MM.1S (cell line): Measurements from ENCODE around the gene RNF20.
"Not testable (repeated sequence)": the region's sequence is repeated elsewhere in the genome, so short reads cannot be mapped to it uniquely, and the experiment has no call there.

ENCODE experiments used
- DNase-seq: peaks from one replicate; pipeline ENCODE4 v3.0.0-alpha.2; 2015
- H2AFZ ChIP-seq: fragments of 300-600 bp; sonication (generic); 2 replicates; pipeline ENCODE4 v1.6.0; 2016; ENCODE audit warnings: antibody characterized with exemption, low read length
- H3F3A ChIP-seq: fragments of 300-600 bp; sonication (generic); 2 replicates; pipeline ENCODE4 v1.6.1; 2016; ENCODE audit warnings: mild to moderate bottlenecking, antibody characterized with exemption, low read length, moderate library complexity, mixed read lengths; ENCODE audit not compliant: insufficient read depth
- H3K27ac ChIP-seq: fragments of 300-600 bp; sonication (generic); 2 replicates; pipeline ENCODE4 v1.5.1; 2016; ENCODE audit warnings: mild to moderate bottlenecking, low read length
- H3K27me3 ChIP-seq: fragments of 300-600 bp; sonication (generic); replicated peaks from 2 replicates; pipeline ENCODE4 v1.6.0; 2016; ENCODE audit warnings: low read length; ENCODE audit not compliant: insufficient read depth
- H3K36me3 ChIP-seq: fragments of 300-600 bp; sonication (generic); replicated peaks from 2 replicates; pipeline ENCODE4 v1.6.1; 2016; ENCODE audit warnings: mild to moderate bottlenecking, low read length, mixed read lengths; ENCODE audit not compliant: insufficient read depth
- H3K4me1 ChIP-seq: fragments of 300-600 bp; sonication (generic); 2 replicates; pipeline ENCODE4 v1.6.1; 2016; ENCODE audit warnings: low read length, mixed read lengths
- H3K4me2 ChIP-seq: fragments of 300-600 bp; sonication (generic); 2 replicates; pipeline ENCODE4 v1.6.0; 2016; ENCODE audit warnings: low read depth, low read length
- H3K4me3 ChIP-seq: fragments of 300-600 bp; sonication (generic); 2 replicates; pipeline ENCODE4 v1.5.1; 2016; ENCODE audit warnings: low read length, mixed read lengths
- H3K79me2 ChIP-seq: fragments of 300-600 bp; sonication (generic); 2 replicates; pipeline ENCODE4 v1.6.1; 2016; ENCODE audit warnings: mixed run types, low read length, mixed read lengths
- H3K9ac ChIP-seq: fragments of 300-600 bp; sonication (generic); 2 replicates; pipeline ENCODE4 v1.6.1; 2016; ENCODE audit warnings: low read length, mixed read lengths
- H3K9me2 ChIP-seq: fragments of 300-600 bp; sonication (generic); replicated peaks from 2 replicates; pipeline ENCODE4 v1.6.1; 2016; ENCODE audit warnings: mild to moderate bottlenecking, low read length, mixed read lengths; ENCODE audit not compliant: insufficient read depth
- H3K9me3 ChIP-seq: fragments of 300-600 bp; sonication (generic); replicated peaks from 2 replicates; pipeline ENCODE4 v1.6.1; 2016; ENCODE audit warnings: mild to moderate bottlenecking, low read length, mixed read lengths; ENCODE audit not compliant: insufficient read depth
- H4K20me1 ChIP-seq: fragments of 300-600 bp; sonication (generic); 2 replicates; pipeline ENCODE4 v1.6.1; 2016; ENCODE audit warnings: mild to moderate bottlenecking, low read length, moderate library complexity, mixed read lengths; ENCODE audit not compliant: insufficient read depth
- EZH2 ChIP-seq: fragments of 300-600 bp; sonication (generic); optimal IDR thresholded peaks from 2 replicates; pipeline ENCODE3; 2017; ENCODE audit warnings: low read depth, mild to moderate bottlenecking, antibody characterized with exemption, low read length, mixed read lengths
- EZH2phosphoT487 ChIP-seq: fragments of 300-600 bp; sonication (generic); IDR thresholded peaks from 2 replicates; pipeline ENCODE4 v1.6.1; 2018; ENCODE audit warnings: antibody characterized with exemption, low read length
- TF ChIP-seq, protein P1 (sequence below): fragments of 300-600 bp; sonication (generic); IDR thresholded peaks from 2 replicates; pipeline ENCODE4 v1.5.1; 2016; ENCODE audit warnings: antibody characterized with exemption, low read length, mixed read lengths

The RNF20 gene

DNA sequence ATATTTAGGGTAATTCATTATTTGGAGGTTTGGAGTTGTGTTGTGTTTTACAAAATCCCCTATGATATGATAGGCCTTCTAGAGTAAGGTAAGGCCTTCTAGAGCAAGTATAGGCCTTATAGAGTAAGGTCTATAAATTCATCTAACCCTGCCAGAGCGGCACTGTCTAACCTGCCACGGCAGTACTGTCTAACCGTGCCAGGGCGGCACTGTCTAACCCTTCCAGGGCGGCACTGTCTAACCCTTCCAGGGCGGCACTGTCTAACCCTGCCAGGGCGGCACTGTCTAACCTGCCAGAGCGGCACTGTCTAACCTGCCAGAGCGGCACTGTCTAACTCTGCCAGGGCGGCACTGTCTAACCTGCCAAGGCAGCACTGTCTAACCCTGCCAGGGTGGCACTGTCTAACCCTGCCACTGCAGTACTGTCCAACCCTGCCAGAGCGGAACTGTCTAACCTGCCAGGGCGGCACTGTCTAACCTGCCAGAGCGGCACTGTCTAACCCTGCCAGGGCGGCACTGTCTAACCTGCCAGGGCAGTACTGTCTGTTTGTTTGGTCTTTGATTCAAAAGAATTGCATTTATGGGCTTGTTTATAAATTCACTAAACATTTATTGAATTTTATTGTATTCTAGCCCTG lies 9.6 kb downstream of the RNF20 start:
- no peaks in the 10 kb centered on the region; the same call in 1 of the 2 replicates for H4K20me1 ChIP-seq
- H3K9me2 ChIP-seq: no peaks in the 10 kb centered on the region
- H3F3A ChIP-seq: no peaks in the 10 kb centered on the region
- H3K9me3 ChIP-seq: no peaks in the 10 kb centered on the region
- H3K27me3 ChIP-seq: no peaks in the 10 kb centered on the region
- no peak overlapping the region for H3K4me2 ChIP-seq
- no peak overlapping the region for H3K27ac ChIP-seq
- DNase-seq: no peak
- H2AFZ ChIP-seq: no peak overlapping the region
- H3K79me2 ChIP-seq: peaks cover 2% of the 10 kb centered on the region; the same call in 1 of the 2 replicates
- H3K9ac ChIP-seq: no peak overlapping the region
- H3K36me3 ChIP-seq: peaks cover 9% of the 10 kb centered on the region
- TF ChIP-seq EZH2: no peak
- TF ChIP-seq, protein P1, sequence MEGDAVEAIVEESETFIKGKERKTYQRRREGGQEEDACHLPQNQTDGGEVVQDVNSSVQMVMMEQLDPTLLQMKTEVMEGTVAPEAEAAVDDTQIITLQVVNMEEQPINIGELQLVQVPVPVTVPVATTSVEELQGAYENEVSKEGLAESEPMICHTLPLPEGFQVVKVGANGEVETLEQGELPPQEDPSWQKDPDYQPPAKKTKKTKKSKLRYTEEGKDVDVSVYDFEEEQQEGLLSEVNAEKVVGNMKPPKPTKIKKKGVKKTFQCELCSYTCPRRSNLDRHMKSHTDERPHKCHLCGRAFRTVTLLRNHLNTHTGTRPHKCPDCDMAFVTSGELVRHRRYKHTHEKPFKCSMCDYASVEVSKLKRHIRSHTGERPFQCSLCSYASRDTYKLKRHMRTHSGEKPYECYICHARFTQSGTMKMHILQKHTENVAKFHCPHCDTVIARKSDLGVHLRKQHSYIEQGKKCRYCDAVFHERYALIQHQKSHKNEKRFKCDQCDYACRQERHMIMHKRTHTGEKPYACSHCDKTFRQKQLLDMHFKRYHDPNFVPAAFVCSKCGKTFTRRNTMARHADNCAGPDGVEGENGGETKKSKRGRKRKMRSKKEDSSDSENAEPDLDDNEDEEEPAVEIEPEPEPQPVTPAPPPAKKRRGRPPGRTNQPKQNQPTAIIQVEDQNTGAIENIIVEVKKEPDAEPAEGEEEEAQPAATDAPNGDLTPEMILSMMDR: no peak
- TF ChIP-seq EZH2phosphoT487: no peak
- H3K4me3 ChIP-seq: no peak overlapping the region
- H3K4me1 ChIP-seq: no peaks in the 10 kb centered on the region

DNA sequence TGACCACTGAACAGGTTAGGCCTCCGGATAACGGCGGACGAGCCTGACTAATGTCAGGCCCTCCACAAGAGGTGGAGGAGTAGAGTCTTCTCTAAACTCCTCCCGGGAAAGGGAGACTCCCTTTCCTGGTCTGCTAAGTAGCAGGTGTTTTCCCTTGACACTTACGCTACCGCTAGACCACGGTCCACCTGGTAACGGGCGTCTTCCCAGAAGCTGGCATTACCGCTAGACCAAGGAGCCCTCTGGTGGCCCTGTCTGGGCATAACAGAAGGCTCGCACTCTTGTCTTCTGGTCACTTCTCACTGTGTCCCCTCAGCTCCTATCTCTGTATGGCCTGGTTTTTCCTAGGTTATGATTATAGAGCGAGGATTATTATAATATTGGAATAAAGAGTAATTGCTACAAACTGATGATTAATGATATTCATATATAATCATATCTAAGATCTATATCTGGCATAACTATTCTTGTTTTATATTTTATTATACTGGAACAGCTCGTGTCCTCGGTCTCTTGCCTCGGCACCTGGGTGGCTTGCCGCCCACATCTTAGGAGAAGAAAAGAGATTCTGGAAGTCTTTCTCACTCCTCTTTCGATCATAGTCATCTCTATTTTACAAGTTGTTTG lies 15.9 kb downstream of the RNF20 start:
- not testable (repeated sequence) for H4K20me1 ChIP-seq, H3F3A ChIP-seq, H3K27me3 ChIP-seq, H3K9ac ChIP-seq, H3K9me3 ChIP-seq, H3K27ac ChIP-seq, H3K9me2 ChIP-seq, H3K4me1 ChIP-seq, H3K4me2 ChIP-seq, DNase-seq, H3K79me2 ChIP-seq, H2AFZ ChIP-seq, H3K4me3 ChIP-seq
- H3K36me3 ChIP-seq: peaks cover 20% of the 10 kb centered on the region

DNA sequence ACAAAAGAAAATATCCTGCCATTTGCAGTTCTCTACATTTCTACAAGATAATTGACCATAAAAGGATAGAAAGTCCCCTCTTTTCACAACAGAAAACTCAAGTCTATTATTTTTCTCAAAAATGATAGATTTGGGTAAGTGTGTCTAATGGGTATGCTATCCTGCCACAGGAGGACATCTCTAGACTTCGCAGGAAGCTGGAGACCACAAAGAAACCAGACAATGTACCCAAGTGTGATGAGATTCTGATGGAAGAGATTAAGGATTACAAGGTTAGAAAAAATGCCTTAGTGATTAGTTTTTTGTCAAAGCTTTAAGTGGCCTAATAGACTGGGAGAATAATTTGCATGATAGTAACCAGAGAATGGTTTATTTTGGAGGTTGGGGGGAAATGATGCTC lies 28.1 kb downstream of the RNF20 start:
- Histone ChIP-seq H3K4me1 (no peaks in the 10 kb centered on the region), H3K27ac (no peak overlapping the region), H3K4me2 (no peak overlapping the region), H3K9ac (no peak overlapping the region), H3K9me3 (no peaks in the 10 kb centered on the region), H3K79me2 (no peaks in the 10 kb centered on the region), H3K36me3 (peaks cover 6% of the 10 kb centered on the region; the same call in 1 of the 2 replicates), H4K20me1 (no peaks in the 10 kb centered on the region), H2AFZ (no peak overlapping the region), H3K27me3 (no peaks in the 10 kb centered on the region), H3K9me2 (no peaks in the 10 kb centered on the region), H3F3A (no peaks in the 10 kb centered on the region), H3K4me3 (no peak overlapping the region)
- no peak for TF ChIP-seq EZH2
- TF ChIP-seq, protein P1: no peak
- no peak for TF ChIP-seq EZH2phosphoT487
- no peak for DNase-seq

DNA sequence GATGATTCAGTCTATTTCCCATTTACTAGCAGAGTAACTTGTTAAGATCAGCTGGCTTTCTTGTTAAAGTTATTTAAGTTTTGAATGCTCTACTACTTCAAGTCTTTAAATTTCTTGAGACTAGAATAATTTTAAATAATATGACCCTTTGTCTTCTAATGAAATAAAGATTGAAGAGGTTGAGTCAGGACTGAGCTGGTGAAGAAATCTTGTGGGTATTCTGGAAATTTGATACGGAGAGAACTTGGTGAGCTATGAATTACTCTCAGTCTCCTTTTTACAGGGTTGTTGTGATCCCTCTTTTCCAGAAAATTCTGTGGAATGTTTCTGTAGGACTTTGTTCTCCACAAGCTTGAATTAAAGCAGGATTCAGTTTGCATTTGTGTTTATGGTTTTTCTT lies 29.3 kb downstream of the RNF20 start:
- Histone ChIP-seq H3K79me2 (no peaks in the 10 kb centered on the region), H3K4me3 (no peak overlapping the region), H4K20me1 (no peaks in the 10 kb centered on the region), H3K4me1 (no peaks in the 10 kb centered on the region), H3K27ac (no peak overlapping the region), H2AFZ (no peak overlapping the region), H3K36me3 (peaks cover 6% of the 10 kb centered on the region; the same call in 1 of the 2 replicates), H3K4me2 (no peak overlapping the region), H3K9me2 (no peaks in the 10 kb centered on the region), H3K9ac (no peak overlapping the region), H3F3A (no peaks in the 10 kb centered on the region), H3K27me3 (no peaks in the 10 kb centered on the region), H3K9me3 (no peaks in the 10 kb centered on the region)
- TF ChIP-seq EZH2phosphoT487: no peak
- no peak for TF ChIP-seq EZH2
- TF ChIP-seq, protein P1: no peak
- no peak for DNase-seq
